KMS-11 (cell line): ENCODE results near the gene ZNF385D.

ENCODE experiments used
- H2AFZ ChIP-seq: fragments of 200-600 bp; sonication (generic); 2 replicates; pipeline ENCODE4 v1.6.1; 2016; ENCODE audit warnings: antibody characterized with exemption, mixed run types, low read depth
- H3K27ac ChIP-seq: fragments of 200-600 bp; sonication (generic); 2 replicates; pipeline ENCODE4 v1.6.1; 2016; ENCODE audit warnings: mild to moderate bottlenecking, mixed run types
- H3K27me3 ChIP-seq: fragments of 200-600 bp; sonication (generic); 2 replicates; pipeline ENCODE4 v1.6.1; 2017; ENCODE audit warnings: mild to moderate bottlenecking, low read depth, mixed run types, moderate library complexity; ENCODE audit not compliant: insufficient read depth
- H3K36me3 ChIP-seq: fragments of 200-600 bp; sonication (generic); 2 replicates; pipeline ENCODE4 v1.6.1; 2017; ENCODE audit warnings: mild to moderate bottlenecking, mixed run types; ENCODE audit not compliant: insufficient read depth
- H3K4me1 ChIP-seq: fragments of 200-600 bp; sonication (generic); 2 replicates; pipeline ENCODE4 v1.6.1; 2016; ENCODE audit warnings: mild to moderate bottlenecking, low read depth, mixed run types; ENCODE audit not compliant: poor library complexity, severe bottlenecking
- H3K4me2 ChIP-seq: fragments of 200-600 bp; sonication (generic); 2 replicates; pipeline ENCODE4 v1.7.0; 2016; ENCODE audit warnings: mild to moderate bottlenecking, mixed run types
- H3K4me3 ChIP-seq: fragments of 200-600 bp; sonication (generic); IDR thresholded peaks from 2 replicates; pipeline ENCODE4 v1.6.1; 2017; ENCODE audit warnings: low read depth, low read length, mixed read lengths; ENCODE audit not compliant: insufficient read depth
- H3K79me2 ChIP-seq: fragments of 200-600 bp; sonication (generic); 2 replicates; pipeline ENCODE4 v1.6.1; 2016; ENCODE audit warnings: low read depth, mixed run types; ENCODE audit not compliant: insufficient read depth
- H3K9ac ChIP-seq: fragments of 200-600 bp; sonication (generic); 2 replicates; pipeline ENCODE4 v1.6.1; 2016; ENCODE audit warnings: mild to moderate bottlenecking, mixed run types
- H4K20me1 ChIP-seq: fragments of 200-600 bp; sonication (generic); 2 replicates; pipeline ENCODE4 v1.6.1; 2016; ENCODE audit warnings: mild to moderate bottlenecking, mixed run types; ENCODE audit not compliant: insufficient read depth
- CTCF ChIP-seq: fragments of 200-600 bp; sonication (generic); conservative IDR thresholded peaks from 2 replicates; pipeline ENCODE4 v1.6.1; 2017; ENCODE audit warnings: low read depth, mild to moderate bottlenecking, antibody characterized with exemption, low read length, moderate library complexity, mixed read lengths

Gene ZNF385D

DNA sequence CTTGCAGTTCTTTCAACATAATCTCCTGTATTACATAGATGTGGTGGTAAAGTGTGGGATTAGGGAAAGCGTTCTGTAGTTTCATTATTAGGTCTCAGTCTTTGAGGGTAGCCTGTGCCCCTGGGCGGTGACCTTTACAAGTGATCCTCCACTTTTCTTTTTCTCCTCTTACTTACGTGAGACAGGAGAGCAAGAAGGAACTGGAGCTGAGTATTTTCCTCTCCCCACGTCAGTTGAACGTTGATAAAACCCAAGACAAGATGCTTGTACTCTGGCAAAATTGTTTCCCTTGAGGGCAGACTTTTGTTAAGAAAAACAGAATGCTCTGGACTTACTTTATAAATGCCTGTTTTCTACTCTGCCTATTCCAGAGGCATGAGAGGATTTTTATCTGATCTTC, 378.7 kb downstream of the ZNF385D start:
- Histone ChIP-seq H3K4me3 (no peak overlapping the region), H3K36me3 (no peaks in the 10 kb centered on the region), H3K4me2 (no peak overlapping the region), H3K9ac (no peak overlapping the region), H3K79me2 (no peaks in the 10 kb centered on the region), H2AFZ (no peak overlapping the region), H3K27ac (no peak overlapping the region), H4K20me1 (no peaks in the 10 kb centered on the region), H3K4me1 (no peaks in the 10 kb centered on the region), H3K27me3 (no peaks in the 10 kb centered on the region)
- no peak for TF ChIP-seq CTCF
